Dedifferentiated amniotic fluid mesenchymal stem cell (primary cell): Measurements from ENCODE around the gene RPS2.
"Not testable (repeated sequence)": the region's sequence is repeated elsewhere in the genome, so short reads cannot be mapped to it uniquely, and the experiment has no call there.

Experiments
- DNase-seq: peaks from one replicate; pipeline ENCODE4 v3.0.0-alpha.2; 2016; ENCODE audit errors: extremely low spot score

The RPS2 gene

DNA sequence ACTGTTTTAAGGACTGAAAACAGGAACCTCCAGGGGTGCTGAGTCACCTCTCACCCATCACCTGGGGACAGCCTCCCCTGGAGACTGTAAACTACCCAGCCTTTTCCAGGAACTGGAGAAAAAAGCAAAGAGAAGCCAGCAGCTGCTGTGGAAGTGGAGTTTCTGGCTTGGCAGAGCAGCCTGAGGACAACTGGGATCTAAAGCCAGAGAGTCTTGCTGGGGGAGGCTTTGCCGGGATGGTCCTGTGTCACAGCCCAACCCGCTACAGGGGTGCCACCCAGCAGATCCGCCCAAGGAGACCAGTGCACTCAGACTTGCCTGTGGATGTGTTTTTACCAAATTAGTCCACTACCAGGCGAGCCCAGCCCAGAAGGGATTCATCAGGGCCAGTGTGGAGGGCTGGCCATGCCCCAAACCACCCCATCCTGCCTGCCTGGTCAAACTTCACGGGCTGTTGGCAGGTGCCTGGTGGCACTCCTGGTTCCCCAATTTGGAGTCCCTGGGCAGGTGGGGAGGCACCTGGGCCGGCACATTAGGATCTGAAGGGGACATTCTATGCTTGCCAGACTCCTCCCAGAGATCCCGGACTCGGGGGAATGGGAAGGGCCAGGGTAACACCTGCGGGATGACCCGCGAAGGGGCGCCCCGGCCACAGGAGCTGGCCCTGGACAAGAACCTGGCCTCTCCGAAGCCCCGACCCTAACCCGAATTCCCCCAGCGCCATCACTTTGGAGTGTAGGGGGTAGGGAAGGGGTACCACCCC, 22.4 kb downstream of the RPS2 start:
- no peak for DNase-seq

GRCh38 chr16:1941162-1942046, 23.2 kb downstream of the RPS2 start:
- no peak for DNase-seq

- DNase-seq: no peak
Measured at GRCh38 chr16:1940273-1941161, 24.1 kb downstream of the RPS2 start.

- not testable (repeated sequence) for DNase-seq
Measured at GRCh38 chr16:1939833-1940232, 24.8 kb downstream of the RPS2 start.

- DNase-seq: no peak
Measured at GRCh38 chr16:1938910-1939309, 25.7 kb downstream of the RPS2 start.

GRCh38 chr16:1938316-1938715, 26.3 kb downstream of the RPS2 start:
- no peak for DNase-seq

DNA sequence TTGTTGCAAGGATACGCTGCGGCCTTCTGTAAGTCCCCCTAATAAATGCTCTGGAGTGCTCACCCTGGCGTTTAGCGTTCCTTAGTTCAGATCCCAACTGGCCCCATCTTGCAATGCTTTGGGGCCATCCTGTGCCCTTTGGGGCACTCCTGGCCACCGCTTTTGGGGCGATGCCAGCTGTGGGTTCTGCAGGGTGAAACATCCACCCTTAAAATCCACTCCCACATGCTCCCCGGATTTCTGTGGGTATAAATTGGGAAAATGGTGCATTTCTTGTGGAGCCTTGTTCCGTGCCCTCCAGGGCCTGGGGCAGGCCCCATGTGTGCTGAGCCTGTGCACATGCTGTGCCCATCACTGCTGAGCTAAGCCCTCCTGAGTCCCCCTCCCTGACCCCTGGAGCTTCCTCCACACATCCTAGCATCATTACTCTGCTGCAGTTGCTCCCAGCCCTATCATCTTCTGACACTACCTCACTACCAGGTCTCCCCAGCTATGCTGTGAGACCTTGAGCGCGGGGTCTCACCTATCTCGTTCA, 27.6 kb downstream of the RPS2 start:
- no peak for DNase-seq

- no peak for DNase-seq
Measured at GRCh38 chr16:1933097-1933661, 31.4 kb downstream of the RPS2 start.

GRCh38 chr16:1932050-1933028, 32.3 kb downstream of the RPS2 start:
- DNase-seq: no peak

DNA sequence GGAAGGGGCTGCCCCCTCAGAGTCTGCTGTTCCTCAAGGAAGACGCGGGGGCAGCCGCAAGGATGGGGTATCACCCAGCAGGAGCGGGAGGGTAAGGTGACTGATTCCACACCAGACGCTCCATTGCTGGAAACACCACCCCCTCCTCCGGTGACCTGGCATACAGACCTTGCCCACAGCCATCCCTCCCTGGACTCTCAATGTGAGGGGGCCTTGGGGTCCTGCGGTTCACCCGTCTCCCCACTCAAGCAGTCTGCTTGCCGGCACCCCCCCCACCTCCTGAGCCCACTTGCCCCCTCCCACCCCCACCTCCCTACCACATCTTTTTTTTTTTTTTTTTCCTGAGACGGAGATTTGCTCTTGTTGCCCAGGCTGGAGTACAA, 34.3 kb downstream of the RPS2 start:
- no peak for DNase-seq

DNA sequence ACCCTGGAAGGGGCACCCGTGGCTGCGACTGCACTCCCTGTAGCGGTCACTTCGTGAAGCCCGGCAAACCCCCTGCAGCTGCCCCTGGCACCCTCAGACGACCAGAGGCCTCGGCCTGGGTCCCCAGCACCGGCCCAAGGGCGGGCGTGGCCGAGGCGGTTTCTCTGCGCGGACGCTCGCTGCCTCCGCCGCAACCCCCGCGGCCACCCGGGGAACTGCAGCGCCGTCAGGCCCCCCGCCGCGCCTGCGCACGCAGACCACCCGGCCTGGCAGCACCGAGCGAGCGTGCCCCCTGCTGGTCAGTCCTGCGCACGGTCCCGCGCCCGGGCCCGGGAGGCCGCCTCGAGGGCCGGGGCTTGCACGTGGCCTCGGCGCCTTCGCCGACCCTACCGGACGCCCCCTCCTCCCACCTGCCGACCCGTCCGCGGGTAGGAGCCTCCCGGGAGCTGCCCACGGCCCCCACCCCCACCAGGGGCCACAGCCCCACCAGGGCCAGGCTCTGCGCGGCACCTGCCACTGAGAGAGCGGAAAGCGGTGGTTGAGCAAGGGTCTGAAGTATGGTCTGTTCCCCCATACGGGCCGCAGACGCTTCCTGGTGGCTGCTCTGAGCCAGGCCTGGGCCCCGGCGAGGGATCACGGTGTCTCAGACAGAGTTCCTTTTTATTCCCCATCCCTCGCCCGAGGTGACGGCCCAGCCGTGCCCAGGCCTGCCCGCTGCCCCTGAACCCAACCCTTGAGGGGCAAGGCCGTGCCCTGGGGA, 34.9 kb downstream of the RPS2 start:
- peak; percentile 68 for DNase-seq

GRCh38 chr16:1929105-1929504, 35.5 kb downstream of the RPS2 start:
- DNase-seq: no peak

DNA sequence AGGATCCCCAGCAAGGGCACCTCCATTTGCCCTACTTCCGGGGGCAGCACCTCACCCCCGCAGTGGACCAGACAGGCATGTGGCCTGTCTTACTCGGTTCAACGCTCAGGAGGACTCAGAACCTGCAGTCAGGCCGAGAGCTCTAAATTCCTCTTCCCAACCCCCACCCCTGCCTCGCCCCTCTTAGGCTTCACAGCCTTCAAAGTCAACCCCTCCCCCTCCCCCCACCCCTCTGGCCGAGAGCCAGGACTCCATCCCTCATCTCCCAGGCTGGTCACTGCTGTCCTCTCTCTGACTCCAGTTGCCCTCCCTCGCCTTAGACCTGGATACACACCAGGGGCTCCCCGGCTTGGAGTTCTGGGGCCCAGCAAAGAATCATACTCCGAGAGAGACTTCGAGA, 38.4 kb downstream of the RPS2 start:
- no peak for DNase-seq

DNA sequence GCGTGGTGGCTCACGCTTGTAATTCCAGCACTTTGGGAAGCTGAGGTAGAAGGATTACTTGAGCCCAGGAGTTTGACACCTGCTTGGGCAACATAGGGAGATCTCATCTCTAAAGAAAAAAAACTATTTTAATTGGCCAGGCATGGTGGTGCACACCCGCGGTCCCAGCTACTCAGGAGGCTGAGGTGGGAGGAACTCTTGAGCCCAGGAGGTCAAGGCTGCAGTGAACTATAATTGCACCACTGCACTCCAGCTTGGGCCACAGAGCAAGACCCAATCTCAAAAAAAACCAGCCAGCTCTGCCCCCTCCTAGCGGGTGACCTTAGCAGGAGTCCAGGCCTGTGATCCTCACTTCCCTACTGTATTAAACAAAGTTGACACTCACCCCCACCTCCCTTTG, 40.5 kb downstream of the RPS2 start:
- no peak for DNase-seq

GRCh38 chr16:1923299-1924034, 41.2 kb downstream of the RPS2 start:
- DNase-seq: peak; percentile 67

GRCh38 chr16:1922357-1922756, 42.3 kb downstream of the RPS2 start:
- DNase-seq: no peak

GRCh38 chr16:1920727-1921171, 43.9 kb downstream of the RPS2 start:
- no peak for DNase-seq

- DNase-seq: not testable (repeated sequence)
Measured at GRCh38 chr16:1920122-1920521, 44.5 kb downstream of the RPS2 start.
